GM18511 (cell line): ENCODE data around the gene EDA.
"Not testable (repeated sequence)": the region's sequence is repeated elsewhere in the genome, so short reads cannot be mapped to it uniquely, and the experiment has no call there.

Experiments
- ATAC-seq: cut with Tn5 transposase; IDR thresholded peaks from one replicate; pipeline ENCODE4 v1.9.1; 2021; ENCODE audit warnings: mild to moderate bottlenecking, moderate library complexity; ENCODE audit not compliant: unreplicated experiment

The EDA gene

GRCh38 chrX:69741721-69742120, 125.8 kb downstream of the EDA start:
- no peak for ATAC-seq

- no peak for ATAC-seq
Observed at GRCh38 chrX:69746051-69746450, 130.1 kb downstream of the EDA start.

- no peak for ATAC-seq
Observed at GRCh38 chrX:69748055-69748454, 132.1 kb downstream of the EDA start.

- no peak for ATAC-seq
Observed at GRCh38 chrX:69759921-69760625, 144.2 kb downstream of the EDA start.

- no peak for ATAC-seq
Observed at GRCh38 chrX:69761633-69762032, 145.7 kb downstream of the EDA start.

- no peak for ATAC-seq
Observed at GRCh38 chrX:69762340-69762739, 146.4 kb downstream of the EDA start.

GRCh38 chrX:69793260-69793935, 177.5 kb downstream of the EDA start:
- ATAC-seq, result no peak

- no peak for ATAC-seq
Observed at GRCh38 chrX:69795702-69796101, 179.8 kb downstream of the EDA start.

GRCh38 chrX:69807400-69807799, 191.5 kb downstream of the EDA start:
- no peak for ATAC-seq

- ATAC-seq, result no peak
Observed at GRCh38 chrX:69808375-69808774, 192.5 kb downstream of the EDA start.

- no peak for ATAC-seq
Observed at GRCh38 chrX:69813677-69814076, 197.8 kb downstream of the EDA start.

GRCh38 chrX:69815063-69815462, 199.2 kb downstream of the EDA start:
- no peak for ATAC-seq

- no peak for ATAC-seq
Observed at GRCh38 chrX:69815519-69815918, 199.6 kb downstream of the EDA start.

GRCh38 chrX:69844636-69845035, 228.7 kb downstream of the EDA start:
- ATAC-seq, result no peak

GRCh38 chrX:69859999-69860398, 244.1 kb downstream of the EDA start:
- not testable (repeated sequence) for ATAC-seq

GRCh38 chrX:69876221-69876620, 260.3 kb downstream of the EDA start:
- no peak for ATAC-seq

GRCh38 chrX:69884210-69884609, 268.3 kb downstream of the EDA start:
- no peak for ATAC-seq

- ATAC-seq, result no peak
Observed at GRCh38 chrX:69896046-69896445, 280.1 kb downstream of the EDA start.

- no peak for ATAC-seq
Observed at GRCh38 chrX:69900491-69900890, 284.6 kb downstream of the EDA start.

GRCh38 chrX:69906447-69906846, 290.5 kb downstream of the EDA start:
- no peak for ATAC-seq

- no peak for ATAC-seq
Observed at GRCh38 chrX:69914781-69915180, 298.9 kb downstream of the EDA start.

- ATAC-seq, result no peak
Observed at GRCh38 chrX:69919749-69920148, 303.8 kb downstream of the EDA start.

- no peak for ATAC-seq
Observed at GRCh38 chrX:69932323-69932722, 316.4 kb downstream of the EDA start.
